Measurements from ENCODE around the gene TBC1D7.

The TBC1D7 gene

GRCh38 chr6:13373488-13373886 lies 45.1 kb upstream of the TBC1D7 start:
- Histone ChIP-seq H3K4me1 (ENCODE audit: control insufficient read depth, insufficient read depth, low read length) (peaks cover 2% of the 10 kb centered on the region; the same call in 1 of the 2 replicates), H3K27ac (ENCODE audit: extremely low read depth, low read depth, low read length) (no peak overlapping the region), H3K4me3 (ENCODE audit: low read depth, low read length) (no peak overlapping the region), H3K9me3 (ENCODE audit: control insufficient read depth, insufficient read depth, low read depth, low read length) (no peaks in the 10 kb centered on the region), H3K36me3 (ENCODE audit: control insufficient read depth in 2 of 2, insufficient read depth in 1 of 2, low read length in 2 of 2) (no peaks in the 10 kb centered on the region)
- no peak for TF ChIP-seq ZNF311 (tag by site-specific recombination; IDR thresholded peaks at IDR 0.05; ENCODE audit: borderline replicate concordance)
- TF ChIP-seq ZNF391 (tag by site-specific recombination; IDR thresholded peaks at IDR 0.05; ENCODE audit: borderline replicate concordance, low read depth): no peak
- no peak for TF ChIP-seq ZNF600 (tag by site-specific recombination; IDR thresholded peaks at IDR 0.05)
- no peak for TF ChIP-seq ZBTB8A (tag by site-specific recombination; IDR thresholded peaks at IDR 0.05)
- TF ChIP-seq KLF8 (tag by site-specific recombination; IDR thresholded peaks at IDR 0.05): no peak
- no peak for TF ChIP-seq ZNF626 (tag by site-specific recombination; IDR thresholded peaks at IDR 0.05)
- no peak for TF ChIP-seq ZBTB21 (tag by site-specific recombination; IDR thresholded peaks at IDR 0.05)
- peak; percentile 64; the same call in 1 of the 2 replicates for TF ChIP-seq ZSCAN4 (tag by site-specific recombination; IDR thresholded peaks at IDR 0.05)
- no peak for TF ChIP-seq ZBTB11 (tag by site-specific recombination; conservative IDR thresholded peaks at IDR 0.05; ENCODE audit: low read depth)
- no peak for TF ChIP-seq ZNF548 (tag by site-specific recombination; IDR thresholded peaks at IDR 0.05)
- TF ChIP-seq ZNF211 (tag by site-specific recombination; IDR thresholded peaks at IDR 0.05; ENCODE audit: low read depth): no peak
- TF ChIP-seq PRDM1 (tag by site-specific recombination; IDR thresholded peaks at IDR 0.05): peak; percentile 71
- no peak for TF ChIP-seq ZNF645 (tag by site-specific recombination; IDR thresholded peaks at IDR 0.05)
- ChIA-PET POLR2A (no interaction called here), CTCF (no interaction called here)

GRCh38 chr6:13372688-13373487 lies 44.6 kb upstream of the TBC1D7 start:
- POLR2A ChIA-PET: interaction anchor here (0.6 kb wide), 2 partner anchors 39 to 45 kb away, joined by 3 read pairs; partner anchors contain the start of gene TBC1D7
- no peak overlapping the region for H3K4me3 ChIP-seq (ENCODE audit: low read depth, low read length)
- no peaks in the 10 kb centered on the region for H3K9me3 ChIP-seq (ENCODE audit: control insufficient read depth, insufficient read depth, low read depth, low read length)

More at GRCh38 chr6:13372688-13373487, 44.6 kb upstream of the TBC1D7 start:
- CTCF ChIA-PET: interaction anchor here (0.9 kb wide), 1 partner anchor 202 kb away, joined by 4 read pairs; the partner anchor contains the start of gene SIRT5
- H3K4me1 ChIP-seq (ENCODE audit: control insufficient read depth, insufficient read depth, low read length): peaks cover 4% of the 10 kb centered on the region
- TF ChIP-seq ZBTB7A (tag by site-specific recombination; IDR thresholded peaks at IDR 0.05; ENCODE audit: low read depth): no peak
- TF ChIP-seq ZNF341 (tag by site-specific recombination; IDR thresholded peaks at IDR 0.05; ENCODE audit: low read depth): 0 out of 2 replicates have a peak, but pooled peaks have one; percentile 24
- no peak for TF ChIP-seq ZNF10 (tag by site-specific recombination; IDR thresholded peaks at IDR 0.05)
- TF ChIP-seq ZNF792 (tag by site-specific recombination; IDR thresholded peaks at IDR 0.05): no peak
- no peak for TF ChIP-seq FEZF1 (tag by site-specific recombination; IDR thresholded peaks at IDR 0.05)
- no peak for TF ChIP-seq PRDM2 (tag by site-specific recombination; IDR thresholded peaks at IDR 0.05; ENCODE audit: borderline replicate concordance)
- TF ChIP-seq ZFP3 (tag by site-specific recombination; IDR thresholded peaks at IDR 0.05; ENCODE audit: low read depth): peak; percentile 93
- no peaks in the 10 kb centered on the region for H3K36me3 ChIP-seq (ENCODE audit: control insufficient read depth in 2 of 2, insufficient read depth in 1 of 2, low read length in 2 of 2)
- no peak overlapping the region for H3K27ac ChIP-seq (ENCODE audit: extremely low read depth, low read depth, low read length)

Data from HEK293 (cell line).